NCI-H2107 treated with DMSO at 0.1 percent for 48 hours (cell line): ENCODE measurements around the gene MAB21L4.

Experiments
- DNase-seq: peaks from one replicate; lab custom pipeline; 2025; ENCODE audit not compliant: unreplicated experiment; lab: John Stamatoyannopoulos, UW

Gene MAB21L4

DNA sequence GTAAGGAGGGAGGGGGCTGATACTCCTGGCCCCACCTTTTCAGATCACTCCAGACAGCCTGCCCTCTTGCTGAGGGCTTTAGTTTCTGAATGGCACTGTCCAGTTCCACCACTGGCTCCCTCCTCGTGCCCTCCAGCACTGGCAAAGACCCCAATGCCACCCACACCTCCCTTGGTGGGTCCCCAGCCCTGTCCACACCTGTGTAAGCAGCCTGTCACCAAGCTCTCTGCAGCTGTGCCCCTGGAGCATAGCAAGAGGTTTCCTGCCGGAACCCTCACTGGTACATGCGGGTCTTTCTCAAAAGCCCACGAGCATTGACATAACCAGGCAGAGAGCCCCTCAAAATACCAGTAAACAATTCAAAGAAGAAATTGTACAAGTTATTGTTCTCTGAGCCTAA, 58.3 kb downstream of the MAB21L4 start:
- no peak for DNase-seq

DNA sequence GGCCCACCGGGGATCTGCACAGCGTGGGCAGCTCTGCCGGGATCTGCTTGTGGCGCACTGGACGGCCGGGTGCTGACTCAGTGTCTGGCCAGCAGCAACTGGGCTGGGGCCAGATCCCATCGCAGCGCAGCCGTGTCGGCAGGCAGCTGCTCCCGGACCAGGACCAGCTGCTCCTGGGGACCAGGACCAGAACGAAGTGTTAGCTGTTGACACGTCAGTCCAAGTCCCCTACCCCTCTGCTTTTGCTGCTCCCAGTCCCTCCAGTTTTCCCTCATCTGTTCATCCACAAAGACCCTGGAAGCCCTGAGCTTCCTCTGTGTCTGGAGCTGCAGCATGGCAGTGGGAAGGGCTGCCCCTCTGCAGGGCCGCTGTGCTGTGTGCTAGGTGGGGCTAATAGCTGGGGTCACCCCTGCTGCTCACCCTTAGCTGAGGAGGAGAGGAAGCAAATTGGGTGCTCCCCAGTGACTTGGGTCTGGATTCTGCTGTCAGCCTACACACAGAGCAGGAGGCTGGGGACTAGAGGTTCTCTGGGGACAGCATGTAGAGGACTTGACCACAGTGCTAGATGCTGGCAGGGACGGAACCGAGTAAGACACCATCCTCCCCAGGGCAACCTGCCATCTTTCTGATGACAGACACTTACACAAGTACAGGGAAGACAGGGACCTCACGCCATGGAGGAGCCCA, 59.0 kb downstream of the MAB21L4 start:
- no peak for DNase-seq
